ENCODE measurements around the gene KMT2C.
A peak's percentile ranks its signal among the peaks of the same experiment; 100 is the strongest.
"Not testable (repeated sequence)": the region's sequence is repeated elsewhere in the genome, so short reads cannot be mapped to it uniquely, and the experiment has no call there.

Gene KMT2C

GRCh38 chr7:152292897-152293296 lies 142.9 kb downstream of the KMT2C start:
- ChIA-PET POLR2A (no interaction called here), CTCF (interaction anchor here (0.9 kb wide), 1 partner anchor 30 kb away, joined by 3 read pairs; no protein-coding TSS in a partner anchor)
- H3K36me3 ChIP-seq (ENCODE audit: control insufficient read depth in 4 of 4, insufficient read depth in 4 of 4, low read length in 3 of 4): peaks cover 7 to 50% (median 15%) of the 10 kb centered on the region in 4 experiments
- no peaks in the 10 kb centered on the region for H3K4me1 ChIP-seq (ENCODE audit: control extremely low read depth in 1 of 4, control insufficient read depth in 4 of 4, insufficient read depth in 4 of 4, low read length in 3 of 4)
- no peak overlapping the region for H3K4me3 ChIP-seq (ENCODE audit: control insufficient read depth in 1 of 7, extremely low read depth in 1 of 7, insufficient read depth in 4 of 7, low read depth in 2 of 7, low read length in 6 of 7)
- WGBS (ENCODE audit: insufficient coverage): no CpG with 5 or more reads among the region's 2 CpGs
- no peak overlapping the region for H3K27ac ChIP-seq (ENCODE audit: insufficient read depth in 1 of 2, low read depth in 1 of 2, low read length in 2 of 2, poor library complexity in 1 of 2, severe bottlenecking in 2 of 2)
- DNase-seq: no peak
- H3K27me3 ChIP-seq (replicated peaks in 2 of 5; ENCODE audit: control insufficient read depth in 4 of 5, insufficient read depth in 5 of 5, low read length in 4 of 5): no peaks in the 10 kb centered on the region
- peaks cover 0 to 21% (median 2%) of the 10 kb centered on the region in 5 experiments for H3K9me3 ChIP-seq (ENCODE audit: control extremely low read depth in 1 of 5, control insufficient read depth in 4 of 5, insufficient read depth in 2 of 5, low read depth in 1 of 5, low read length in 4 of 5)

GRCh38 chr7:152286972-152287371 lies 148.8 kb downstream of the KMT2C start:
- CTCF ChIA-PET; H3K27ac ChIP-seq (ENCODE audit: insufficient read depth in 1 of 2, low read depth in 1 of 2, low read length in 2 of 2, poor library complexity in 1 of 2, severe bottlenecking in 2 of 2); POLR2A ChIA-PET; H3K4me1 ChIP-seq (ENCODE audit: control extremely low read depth in 1 of 4, control insufficient read depth in 4 of 4, insufficient read depth in 4 of 4, low read length in 3 of 4); H3K27me3 ChIP-seq (replicated peaks in 2 of 5; ENCODE audit: control insufficient read depth in 4 of 5, insufficient read depth in 5 of 5, low read length in 4 of 5); DNase-seq: not testable (repeated sequence)
- Histone ChIP-seq H3K4me3 (ENCODE audit: control insufficient read depth in 1 of 7, extremely low read depth in 1 of 7, insufficient read depth in 4 of 7, low read depth in 2 of 7, low read length in 6 of 7) (peak overlapping the region in 1 of 7 experiments; percentile 13), H3K9me3 (ENCODE audit: control extremely low read depth in 1 of 5, control insufficient read depth in 4 of 5, insufficient read depth in 2 of 5, low read depth in 1 of 5, low read length in 4 of 5) (peaks cover 0 to 17% (median 7%) of the 10 kb centered on the region in 5 experiments), H3K36me3 (ENCODE audit: control insufficient read depth in 4 of 4, insufficient read depth in 4 of 4, low read length in 3 of 4) (peaks cover 0 to 22% (median 4%) of the 10 kb centered on the region in 4 experiments)
- WGBS (ENCODE audit: insufficient coverage): 83% methylated on average over 1 of the region's 3 CpGs

GRCh38 chr7:152286219-152286618 lies 149.6 kb downstream of the KMT2C start:
- DNase-seq; H3K27me3 ChIP-seq (replicated peaks in 2 of 5; ENCODE audit: control insufficient read depth in 4 of 5, insufficient read depth in 5 of 5, low read length in 4 of 5); CTCF ChIA-PET; H3K27ac ChIP-seq (ENCODE audit: insufficient read depth in 1 of 2, low read depth in 1 of 2, low read length in 2 of 2, poor library complexity in 1 of 2, severe bottlenecking in 2 of 2); POLR2A ChIA-PET; H3K4me3 ChIP-seq (ENCODE audit: control insufficient read depth in 1 of 7, extremely low read depth in 1 of 7, insufficient read depth in 4 of 7, low read depth in 2 of 7, low read length in 6 of 7); H3K4me1 ChIP-seq (ENCODE audit: control extremely low read depth in 1 of 4, control insufficient read depth in 4 of 4, insufficient read depth in 4 of 4, low read length in 3 of 4): not testable (repeated sequence)
- Histone ChIP-seq H3K36me3 (ENCODE audit: control insufficient read depth in 4 of 4, insufficient read depth in 4 of 4, low read length in 3 of 4) (peaks cover 0 to 22% (median 4%) of the 10 kb centered on the region in 4 experiments), H3K9me3 (ENCODE audit: control extremely low read depth in 1 of 5, control insufficient read depth in 4 of 5, insufficient read depth in 2 of 5, low read depth in 1 of 5, low read length in 4 of 5) (peaks cover 0 to 17% (median 7%) of the 10 kb centered on the region in 5 experiments)

- Histone ChIP-seq H3K9me3 (ENCODE audit: control extremely low read depth in 1 of 5, control insufficient read depth in 4 of 5, insufficient read depth in 2 of 5, low read depth in 1 of 5, low read length in 4 of 5) (peaks cover 0 to 14% (median 7%) of the 10 kb centered on the region in 5 experiments), H3K36me3 (ENCODE audit: control insufficient read depth in 4 of 4, insufficient read depth in 4 of 4, low read length in 3 of 4) (peaks cover 0 to 19% (median 4%) of the 10 kb centered on the region in 4 experiments)
- H3K4me3 ChIP-seq (ENCODE audit: control insufficient read depth in 1 of 7, extremely low read depth in 1 of 7, insufficient read depth in 4 of 7, low read depth in 2 of 7, low read length in 6 of 7); H3K27ac ChIP-seq (ENCODE audit: insufficient read depth in 1 of 2, low read depth in 1 of 2, low read length in 2 of 2, poor library complexity in 1 of 2, severe bottlenecking in 2 of 2); H3K27me3 ChIP-seq (replicated peaks in 2 of 5; ENCODE audit: control insufficient read depth in 4 of 5, insufficient read depth in 5 of 5, low read length in 4 of 5); DNase-seq; POLR2A ChIA-PET; H3K4me1 ChIP-seq (ENCODE audit: control extremely low read depth in 1 of 4, control insufficient read depth in 4 of 4, insufficient read depth in 4 of 4, low read length in 3 of 4): not testable (repeated sequence)
- WGBS (ENCODE audit: insufficient coverage): 42% methylated on average over 2 of the region's 3 CpGs
- CTCF ChIA-PET: interaction anchor here (1.2 kb wide), 1 partner anchor 29 kb away, joined by 3 read pairs; no protein-coding TSS in a partner anchor
These were observed 150.8 kb downstream of the KMT2C start for GRCh38 chr7:152284998-152285397.

GRCh38 chr7:152277687-152278086 lies 158.1 kb downstream of the KMT2C start:
- H3K27me3 ChIP-seq (replicated peaks in 2 of 5; ENCODE audit: control insufficient read depth in 4 of 5, insufficient read depth in 5 of 5, low read length in 4 of 5); H3K4me3 ChIP-seq (ENCODE audit: control insufficient read depth in 1 of 7, extremely low read depth in 1 of 7, insufficient read depth in 4 of 7, low read depth in 2 of 7, low read length in 6 of 7); POLR2A ChIA-PET; H3K9me3 ChIP-seq (ENCODE audit: control extremely low read depth in 1 of 5, control insufficient read depth in 4 of 5, insufficient read depth in 2 of 5, low read depth in 1 of 5, low read length in 4 of 5); CTCF ChIA-PET; H3K4me1 ChIP-seq (ENCODE audit: control extremely low read depth in 1 of 4, control insufficient read depth in 4 of 4, insufficient read depth in 4 of 4, low read length in 3 of 4); H3K27ac ChIP-seq (ENCODE audit: insufficient read depth in 1 of 2, low read depth in 1 of 2, low read length in 2 of 2, poor library complexity in 1 of 2, severe bottlenecking in 2 of 2); DNase-seq; H3K36me3 ChIP-seq (ENCODE audit: control insufficient read depth in 4 of 4, insufficient read depth in 4 of 4, low read length in 3 of 4): not testable (repeated sequence)
- WGBS (ENCODE audit: insufficient coverage): no CpG with 5 or more reads among the region's 2 CpGs

- H3K4me1 ChIP-seq (ENCODE audit: control extremely low read depth in 1 of 4, control insufficient read depth in 4 of 4, insufficient read depth in 4 of 4, low read length in 3 of 4); H3K27me3 ChIP-seq (replicated peaks in 2 of 5; ENCODE audit: control insufficient read depth in 4 of 5, insufficient read depth in 5 of 5, low read length in 4 of 5); H3K27ac ChIP-seq (ENCODE audit: insufficient read depth in 1 of 2, low read depth in 1 of 2, low read length in 2 of 2, poor library complexity in 1 of 2, severe bottlenecking in 2 of 2); H3K9me3 ChIP-seq (ENCODE audit: control extremely low read depth in 1 of 5, control insufficient read depth in 4 of 5, insufficient read depth in 2 of 5, low read depth in 1 of 5, low read length in 4 of 5); POLR2A ChIA-PET; H3K36me3 ChIP-seq (ENCODE audit: control insufficient read depth in 4 of 4, insufficient read depth in 4 of 4, low read length in 3 of 4); DNase-seq; CTCF ChIA-PET; H3K4me3 ChIP-seq (ENCODE audit: control insufficient read depth in 1 of 7, extremely low read depth in 1 of 7, insufficient read depth in 4 of 7, low read depth in 2 of 7, low read length in 6 of 7): not testable (repeated sequence)
- 100% methylated on average over 2 of the region's 2 CpGs for WGBS (ENCODE audit: insufficient coverage)
These were observed 165.4 kb downstream of the KMT2C start for GRCh38 chr7:152270427-152270826.

GRCh38 chr7:152266859-152267258 lies 168.9 kb downstream of the KMT2C start:
- CTCF ChIA-PET; H3K4me3 ChIP-seq (ENCODE audit: control insufficient read depth in 1 of 7, extremely low read depth in 1 of 7, insufficient read depth in 4 of 7, low read depth in 2 of 7, low read length in 6 of 7); H3K27me3 ChIP-seq (replicated peaks in 2 of 5; ENCODE audit: control insufficient read depth in 4 of 5, insufficient read depth in 5 of 5, low read length in 4 of 5); H3K27ac ChIP-seq (ENCODE audit: insufficient read depth in 1 of 2, low read depth in 1 of 2, low read length in 2 of 2, poor library complexity in 1 of 2, severe bottlenecking in 2 of 2); H3K9me3 ChIP-seq (ENCODE audit: control extremely low read depth in 1 of 5, control insufficient read depth in 4 of 5, insufficient read depth in 2 of 5, low read depth in 1 of 5, low read length in 4 of 5); DNase-seq; POLR2A ChIA-PET; H3K4me1 ChIP-seq (ENCODE audit: control extremely low read depth in 1 of 4, control insufficient read depth in 4 of 4, insufficient read depth in 4 of 4, low read length in 3 of 4): not testable (repeated sequence)
- H3K36me3 ChIP-seq (ENCODE audit: control insufficient read depth in 4 of 4, insufficient read depth in 4 of 4, low read length in 3 of 4): peaks cover 5 to 25% (median 7%) of the 10 kb centered on the region in 4 experiments
- 100% methylated on average over 2 of the region's 2 CpGs for WGBS (ENCODE audit: insufficient coverage)

Data from common myeloid progenitor, CD34-positive (primary cell).